ENCODE results near the gene ARHGAP32. TPM values are rescaled to one million over a fixed set of nuclear protein-coding genes. Genes with fewer than 3 reads are reported as not detected.

The ARHGAP32 gene
- total RNA-seq, 1 experiment from 2014 or later = 27.8 TPM

DNA sequence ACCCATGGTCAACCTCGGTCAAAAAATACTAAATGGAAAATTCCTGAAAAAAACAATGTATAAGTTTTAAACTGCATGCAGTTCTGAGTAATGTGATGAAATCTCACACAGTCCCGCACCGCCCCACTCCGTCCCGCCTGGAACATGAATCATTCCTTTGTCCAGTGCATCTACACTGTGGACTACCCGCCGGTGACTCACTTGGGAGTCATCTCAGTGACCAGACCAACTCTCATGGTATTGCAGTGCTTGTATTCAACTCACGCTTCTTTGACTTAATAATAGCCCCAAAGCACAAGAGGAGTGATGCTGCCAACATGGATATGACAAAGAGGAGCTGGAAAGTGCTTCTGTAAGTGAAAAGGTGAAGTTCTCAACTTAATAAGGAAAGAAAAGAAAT is 48.8 kb downstream of the ARHGAP32 start (continued):
- TF ChIP-seq, protein P1, sequence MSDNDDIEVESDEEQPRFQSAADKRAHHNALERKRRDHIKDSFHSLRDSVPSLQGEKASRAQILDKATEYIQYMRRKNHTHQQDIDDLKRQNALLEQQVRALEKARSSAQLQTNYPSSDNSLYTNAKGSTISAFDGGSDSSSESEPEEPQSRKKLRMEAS (IDR thresholded peaks at IDR 0.05) = peak; percentile 81

DNA sequence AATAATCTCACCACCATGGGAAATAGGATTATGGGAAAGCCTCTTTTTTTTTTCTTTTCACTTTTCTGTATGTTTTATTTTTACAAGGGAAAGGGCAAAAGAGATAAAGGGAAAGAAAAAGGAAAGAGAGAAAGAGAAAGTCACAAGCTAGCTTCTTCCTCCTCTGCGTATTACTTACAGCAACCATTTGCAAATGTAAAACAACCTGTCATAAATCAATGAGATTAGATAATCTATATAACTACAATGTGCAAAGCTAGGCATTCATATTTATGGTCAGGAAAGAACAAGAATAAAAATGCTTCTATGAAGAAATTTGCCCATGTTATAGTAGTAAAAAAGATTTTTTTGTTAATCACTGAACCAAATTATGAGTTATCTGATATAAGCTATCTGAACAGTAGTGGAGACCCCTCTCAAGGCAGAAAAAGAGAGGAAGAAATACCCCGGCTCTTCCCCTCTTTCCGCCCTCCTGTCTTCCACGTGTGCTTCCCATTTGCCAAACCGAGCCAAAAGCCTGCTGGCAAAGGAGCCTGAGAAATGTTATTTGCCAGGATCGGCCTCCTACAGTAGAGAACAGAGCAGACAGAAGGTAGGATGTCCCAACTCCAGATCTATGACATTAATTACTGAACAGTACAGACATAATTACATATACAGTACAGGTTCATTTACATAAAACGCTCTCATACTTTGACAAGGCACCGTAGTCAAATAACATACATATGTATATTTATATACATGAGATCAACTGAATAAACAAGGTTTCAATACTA is 50.2 kb downstream of the ARHGAP32 start:
- H3K9me3 ChIP-seq (ENCODE audit: control insufficient read depth in 1 of 2, insufficient read depth in 1 of 2, low read depth in 1 of 2, low read length in 2 of 2) = no peaks in the 10 kb centered on the region
- H3K9me2 ChIP-seq (ENCODE audit: insufficient read depth) = no peaks in the 10 kb centered on the region
- CTCF ChIA-PET = no interaction called here
- RAD21 ChIA-PET (ENCODE audit: low non-redundant PET in 1 of 2, low total read pairs in 2 of 2, uncharacterized antibody in 2 of 2, unreplicated experiment in 2 of 2) = no interaction called here
- TF ChIP-seq, protein P2, sequence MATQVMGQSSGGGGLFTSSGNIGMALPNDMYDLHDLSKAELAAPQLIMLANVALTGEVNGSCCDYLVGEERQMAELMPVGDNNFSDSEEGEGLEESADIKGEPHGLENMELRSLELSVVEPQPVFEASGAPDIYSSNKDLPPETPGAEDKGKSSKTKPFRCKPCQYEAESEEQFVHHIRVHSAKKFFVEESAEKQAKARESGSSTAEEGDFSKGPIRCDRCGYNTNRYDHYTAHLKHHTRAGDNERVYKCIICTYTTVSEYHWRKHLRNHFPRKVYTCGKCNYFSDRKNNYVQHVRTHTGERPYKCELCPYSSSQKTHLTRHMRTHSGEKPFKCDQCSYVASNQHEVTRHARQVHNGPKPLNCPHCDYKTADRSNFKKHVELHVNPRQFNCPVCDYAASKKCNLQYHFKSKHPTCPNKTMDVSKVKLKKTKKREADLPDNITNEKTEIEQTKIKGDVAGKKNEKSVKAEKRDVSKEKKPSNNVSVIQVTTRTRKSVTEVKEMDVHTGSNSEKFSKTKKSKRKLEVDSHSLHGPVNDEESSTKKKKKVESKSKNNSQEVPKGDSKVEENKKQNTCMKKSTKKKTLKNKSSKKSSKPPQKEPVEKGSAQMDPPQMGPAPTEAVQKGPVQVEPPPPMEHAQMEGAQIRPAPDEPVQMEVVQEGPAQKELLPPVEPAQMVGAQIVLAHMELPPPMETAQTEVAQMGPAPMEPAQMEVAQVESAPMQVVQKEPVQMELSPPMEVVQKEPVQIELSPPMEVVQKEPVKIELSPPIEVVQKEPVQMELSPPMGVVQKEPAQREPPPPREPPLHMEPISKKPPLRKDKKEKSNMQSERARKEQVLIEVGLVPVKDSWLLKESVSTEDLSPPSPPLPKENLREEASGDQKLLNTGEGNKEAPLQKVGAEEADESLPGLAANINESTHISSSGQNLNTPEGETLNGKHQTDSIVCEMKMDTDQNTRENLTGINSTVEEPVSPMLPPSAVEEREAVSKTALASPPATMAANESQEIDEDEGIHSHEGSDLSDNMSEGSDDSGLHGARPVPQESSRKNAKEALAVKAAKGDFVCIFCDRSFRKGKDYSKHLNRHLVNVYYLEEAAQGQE (IDR thresholded peaks at IDR 0.05; ENCODE audit: low read depth) = no peak
- TF ChIP-seq SP1 (IDR thresholded peaks at IDR 0.05; ENCODE audit: low read depth) = no peak
- no peak for TF ChIP-seq POLR2A (IDR thresholded peaks at IDR 0.05; ENCODE audit: borderline replicate concordance, extremely low read depth, insufficient read depth, insufficient read length)
- TF ChIP-seq, protein P3, sequence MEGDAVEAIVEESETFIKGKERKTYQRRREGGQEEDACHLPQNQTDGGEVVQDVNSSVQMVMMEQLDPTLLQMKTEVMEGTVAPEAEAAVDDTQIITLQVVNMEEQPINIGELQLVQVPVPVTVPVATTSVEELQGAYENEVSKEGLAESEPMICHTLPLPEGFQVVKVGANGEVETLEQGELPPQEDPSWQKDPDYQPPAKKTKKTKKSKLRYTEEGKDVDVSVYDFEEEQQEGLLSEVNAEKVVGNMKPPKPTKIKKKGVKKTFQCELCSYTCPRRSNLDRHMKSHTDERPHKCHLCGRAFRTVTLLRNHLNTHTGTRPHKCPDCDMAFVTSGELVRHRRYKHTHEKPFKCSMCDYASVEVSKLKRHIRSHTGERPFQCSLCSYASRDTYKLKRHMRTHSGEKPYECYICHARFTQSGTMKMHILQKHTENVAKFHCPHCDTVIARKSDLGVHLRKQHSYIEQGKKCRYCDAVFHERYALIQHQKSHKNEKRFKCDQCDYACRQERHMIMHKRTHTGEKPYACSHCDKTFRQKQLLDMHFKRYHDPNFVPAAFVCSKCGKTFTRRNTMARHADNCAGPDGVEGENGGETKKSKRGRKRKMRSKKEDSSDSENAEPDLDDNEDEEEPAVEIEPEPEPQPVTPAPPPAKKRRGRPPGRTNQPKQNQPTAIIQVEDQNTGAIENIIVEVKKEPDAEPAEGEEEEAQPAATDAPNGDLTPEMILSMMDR (IDR thresholded peaks at IDR 0.05 in 2 of 3, conservative IDR thresholded peaks at IDR 0.05 in 1 of 3; ENCODE audit: borderline replicate concordance in 1 of 3, insufficient read depth in 1 of 3, low read depth in 2 of 3, low read length in 2 of 3) = no peak
- no peak overlapping the region for H2AFZ ChIP-seq (ENCODE audit: low read depth, low read length, poor library complexity, severe bottlenecking)
- no TSS peak for BruUV-seq (replicated peaks)
- H3K36me3 ChIP-seq (ENCODE audit: control insufficient read depth in 1 of 2, insufficient read depth in 2 of 2, low read length in 2 of 2) = no peaks in the 10 kb centered on the region
- no peaks in the 10 kb centered on the region for H3K27me3 ChIP-seq (ENCODE audit: insufficient read depth, low read length)
- H3K4me1 ChIP-seq (ENCODE audit: control insufficient read depth in 1 of 2, insufficient read depth in 2 of 2, low read length in 2 of 2) = peaks cover 13 to 31% of the 10 kb centered on the region in 2 experiments
- intact Hi-C loops (cut with micrococcal nuclease) = no loop called here
- no peaks in the 10 kb centered on the region for H4K20me1 ChIP-seq (ENCODE audit: insufficient read depth)
- ATAC-seq (no peak), DNase-seq (ENCODE audit: low read depth, low spot score) (no peak)
- POLR2A ChIA-PET = no interaction called here
- no peak overlapping the region for H3K4me2 ChIP-seq (ENCODE audit: low read length)
- peaks cover 20% of the 10 kb centered on the region for H3K79me2 ChIP-seq (ENCODE audit: insufficient read depth, low read length)
- no peak overlapping the region for H3K27ac ChIP-seq (ENCODE audit: low read depth, low read length)
- no peak overlapping the region for H3K4me3 ChIP-seq (replicated peaks in 1 of 2; ENCODE audit: low read depth in 1 of 2, low read length in 2 of 2)
- no peak overlapping the region for H3K9ac ChIP-seq (ENCODE audit: low read length)
